ENCODE data around the gene PIWIL1.

The PIWIL1 gene

DNA sequence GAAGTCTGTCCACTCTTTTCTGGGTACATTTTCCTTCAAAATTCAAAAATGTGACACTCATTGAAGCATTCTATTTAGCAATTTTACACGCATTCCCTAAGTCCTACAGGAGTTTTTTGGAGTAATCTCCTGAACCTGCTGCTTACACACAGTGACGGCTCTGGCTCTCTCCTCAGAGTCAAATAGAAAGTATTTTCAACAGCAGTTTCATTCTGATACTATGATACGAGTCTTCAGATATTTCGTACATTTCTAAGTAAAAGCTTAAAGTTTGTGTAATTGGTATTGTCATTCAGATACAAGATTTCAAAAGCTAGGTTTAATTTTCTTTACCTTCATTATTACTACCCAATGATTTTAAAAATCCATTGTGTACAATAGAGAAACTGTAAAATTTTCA is 36.4 kb downstream of the PIWIL1 start:
- no peak for DNase-seq (ENCODE audit: low read depth in 2 of 2)

DNA sequence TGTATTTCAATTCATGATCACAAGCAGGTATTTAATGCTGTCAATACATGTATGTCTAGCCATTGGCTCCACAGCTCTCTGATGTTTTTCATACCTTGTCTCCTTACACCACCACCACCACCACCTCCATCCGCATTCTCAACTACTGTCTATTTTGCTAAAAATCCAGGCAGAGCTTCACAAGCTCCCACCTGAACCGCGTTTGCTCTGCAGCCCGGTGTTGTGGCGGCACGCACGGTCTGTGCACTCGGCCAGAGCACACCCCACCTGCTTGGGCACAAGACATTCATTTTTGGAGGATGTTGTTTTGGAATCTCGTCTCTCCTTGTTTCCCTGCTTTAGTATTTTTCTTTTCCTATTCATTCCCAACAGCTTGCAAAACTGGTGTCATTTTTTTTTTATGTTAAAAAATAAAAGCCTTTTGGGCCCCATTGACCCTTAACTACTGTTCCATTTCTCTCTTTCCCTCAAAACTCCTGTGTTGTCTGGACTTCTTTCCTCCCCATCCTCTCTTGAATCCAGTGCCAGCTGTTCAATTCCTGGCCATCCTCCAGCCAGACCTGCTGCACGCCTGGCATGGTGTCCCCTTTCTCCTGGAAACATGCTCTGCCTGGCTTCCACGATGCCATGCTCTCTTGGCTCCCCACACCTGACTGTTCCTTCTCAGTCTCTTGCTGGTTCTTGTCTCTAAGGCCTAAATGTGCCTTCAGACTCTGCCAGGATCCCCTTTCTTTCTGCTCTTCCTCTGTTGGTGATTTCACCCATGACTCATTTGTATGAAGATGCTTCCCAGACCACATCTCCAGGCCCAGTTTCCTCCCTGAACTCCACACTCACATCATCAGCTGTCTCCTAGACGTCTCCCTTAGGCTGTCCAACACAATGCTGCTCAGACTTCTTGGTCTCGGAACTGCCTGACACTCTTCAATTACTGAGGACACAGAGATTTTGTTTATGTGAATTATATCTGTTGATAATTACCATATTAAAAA is 37.9 kb downstream of the PIWIL1 start:
- no peak for DNase-seq (ENCODE audit: low read depth in 2 of 2)

DNA sequence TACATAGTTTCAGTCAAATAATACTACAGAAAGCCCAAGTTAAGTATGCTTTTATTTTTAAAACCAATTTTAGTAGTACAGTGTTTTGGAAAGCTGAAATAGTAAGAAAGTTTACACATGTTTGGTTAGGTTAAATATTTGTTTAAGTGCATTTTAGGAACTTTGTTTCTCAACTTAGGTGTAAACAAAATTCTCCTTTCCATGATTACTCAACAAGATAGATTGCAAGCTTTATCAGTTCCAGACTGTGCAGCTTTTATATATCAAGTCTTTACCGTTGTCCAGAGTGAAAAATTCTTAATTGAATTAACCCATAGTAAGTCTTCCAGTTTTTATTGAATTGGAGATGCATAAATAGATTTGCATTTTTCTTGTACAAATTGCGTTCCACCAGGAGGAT is 45.1 kb downstream of the PIWIL1 start:
- DNase-seq (ENCODE audit: low read depth in 2 of 2), result no peak

DNA sequence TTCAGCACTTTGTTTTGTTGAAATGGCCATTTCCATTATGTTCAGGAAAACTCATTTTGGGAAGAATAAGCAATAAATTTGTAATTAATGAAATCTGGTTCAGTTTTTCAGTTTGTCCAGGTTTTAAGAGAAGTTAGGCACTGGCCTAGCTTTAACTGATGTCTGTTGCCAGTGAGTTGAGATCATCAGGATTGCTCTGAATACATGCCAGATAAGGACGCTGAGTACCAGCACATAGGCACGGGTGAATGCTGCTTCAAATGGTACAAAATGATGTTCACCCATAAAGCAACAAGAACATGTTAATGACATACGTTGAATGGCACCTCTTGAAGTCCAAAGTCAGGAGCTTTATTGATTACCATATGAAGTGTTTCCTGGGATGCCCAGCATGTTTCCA is 46.5 kb downstream of the PIWIL1 start:
- DNase-seq (ENCODE audit: low read depth in 2 of 2), result no peak

DNA sequence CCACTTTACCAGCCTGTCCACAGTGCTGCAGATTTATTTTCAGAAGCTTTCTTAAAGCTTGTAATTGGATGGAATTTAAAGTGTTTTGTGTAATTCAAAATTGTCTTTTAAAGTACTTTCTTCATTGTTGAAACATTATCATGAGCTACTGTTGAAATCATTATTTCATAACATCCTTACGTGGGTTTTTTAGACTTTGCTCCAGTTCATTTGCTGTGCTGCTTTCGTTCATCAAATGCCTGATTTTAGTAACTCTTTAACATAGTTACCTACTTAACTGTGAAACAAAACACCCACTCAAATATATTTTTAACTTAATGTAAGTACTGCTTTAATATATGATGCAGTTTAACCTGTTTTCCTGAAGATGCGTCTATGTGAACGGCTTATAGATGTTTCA is 47.5 kb downstream of the PIWIL1 start:
- DNase-seq (ENCODE audit: low read depth in 2 of 2), result no peak

DNA sequence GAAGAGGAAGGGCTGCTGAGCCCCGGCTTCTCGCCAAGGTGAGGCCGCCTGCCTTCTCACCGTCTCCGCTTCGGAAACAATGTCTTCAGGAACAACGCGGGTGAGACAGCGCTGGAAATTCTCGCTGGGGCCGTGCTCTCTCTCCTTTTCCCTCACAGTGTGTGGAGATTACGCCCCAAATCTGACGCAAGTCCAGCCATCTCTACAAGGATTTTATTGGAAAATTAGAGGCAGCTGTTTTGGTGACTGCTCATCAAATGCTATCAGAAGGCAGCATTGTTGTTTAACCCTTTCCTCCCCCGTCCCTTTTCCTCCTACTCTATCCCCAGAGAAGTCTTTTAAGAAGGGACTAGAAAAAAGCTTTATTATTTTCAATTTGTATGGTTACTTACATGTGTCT is 53.5 kb downstream of the PIWIL1 start:
- no peak for DNase-seq (ENCODE audit: low read depth in 2 of 2)

DNA sequence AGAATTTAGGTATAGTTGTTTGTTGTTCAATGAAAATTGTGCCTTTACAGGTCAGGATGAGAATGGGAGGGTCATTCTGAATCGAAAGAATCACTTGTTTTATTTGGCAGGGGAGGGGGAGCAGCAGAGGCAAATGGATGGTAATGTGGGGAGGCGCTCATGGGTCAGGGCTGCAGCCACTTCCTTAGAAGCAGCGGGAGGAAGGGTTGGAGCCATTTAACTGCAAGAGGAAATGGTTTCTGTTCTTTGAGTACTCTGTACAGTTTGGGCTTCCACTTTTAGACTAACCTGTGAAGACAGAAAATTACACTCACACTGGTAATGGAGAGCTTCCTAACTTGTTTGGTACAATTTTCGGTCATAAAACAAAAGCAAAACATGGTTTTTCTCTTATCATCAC is 57.2 kb downstream of the PIWIL1 start:
- no peak for DNase-seq (ENCODE audit: low read depth in 2 of 2)

DNA sequence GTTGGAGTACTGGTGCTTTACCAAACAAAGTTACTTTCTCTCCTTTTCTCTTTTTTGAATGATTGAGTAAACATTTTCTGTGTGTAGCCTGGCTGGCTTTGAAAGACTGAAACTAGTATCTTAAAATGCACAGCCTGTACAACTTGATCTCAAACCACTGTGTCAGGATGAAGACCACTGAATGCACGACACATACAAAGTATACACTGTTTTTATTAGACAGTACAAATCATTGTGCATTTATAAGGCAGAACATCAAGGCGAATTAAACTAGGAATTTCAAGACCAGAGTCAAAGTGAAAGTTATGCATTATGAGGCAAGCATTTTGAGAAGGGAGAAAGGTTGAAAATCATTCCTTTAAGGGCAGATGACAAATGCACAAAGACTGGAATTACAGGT is 59.0 kb downstream of the PIWIL1 start:
- no peak for DNase-seq (ENCODE audit: low read depth in 2 of 2)

DNA sequence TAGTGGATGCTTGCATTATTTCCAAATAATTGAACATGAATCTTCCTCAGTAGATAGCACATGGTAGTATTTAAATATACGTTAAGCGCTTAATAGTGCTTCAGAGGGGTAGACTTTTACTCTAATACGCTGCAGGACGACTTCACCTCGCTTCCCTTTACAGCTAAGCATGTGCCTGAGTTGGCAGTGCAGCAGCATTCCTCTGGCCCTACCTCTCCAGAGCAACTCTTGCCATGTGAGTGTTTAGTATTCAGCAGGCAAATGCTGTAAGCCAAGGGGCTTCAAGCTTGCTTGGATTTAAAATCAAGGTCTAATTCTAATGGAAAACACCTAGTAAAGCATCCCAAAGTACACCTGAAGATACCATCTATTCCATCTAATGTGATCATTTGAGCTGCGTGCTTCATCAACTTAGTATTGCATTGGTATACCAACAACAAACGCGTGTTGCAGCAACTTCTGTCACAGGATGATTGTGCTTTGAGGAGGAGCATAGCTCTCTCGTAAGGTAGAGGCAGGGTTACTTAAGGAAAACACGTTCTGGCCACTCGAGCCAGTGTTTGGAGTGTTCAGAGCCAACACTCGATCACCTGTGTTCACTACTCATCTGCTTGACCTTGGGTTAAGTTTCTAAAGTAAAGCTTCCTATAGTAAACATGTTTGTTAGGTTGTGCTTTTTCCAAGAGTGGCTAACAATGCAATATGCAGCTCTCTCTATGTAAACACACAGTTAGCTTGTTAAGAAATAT is 60.6 kb downstream of the PIWIL1 start:
- no peak for DNase-seq (ENCODE audit: low read depth in 2 of 2)

DNA sequence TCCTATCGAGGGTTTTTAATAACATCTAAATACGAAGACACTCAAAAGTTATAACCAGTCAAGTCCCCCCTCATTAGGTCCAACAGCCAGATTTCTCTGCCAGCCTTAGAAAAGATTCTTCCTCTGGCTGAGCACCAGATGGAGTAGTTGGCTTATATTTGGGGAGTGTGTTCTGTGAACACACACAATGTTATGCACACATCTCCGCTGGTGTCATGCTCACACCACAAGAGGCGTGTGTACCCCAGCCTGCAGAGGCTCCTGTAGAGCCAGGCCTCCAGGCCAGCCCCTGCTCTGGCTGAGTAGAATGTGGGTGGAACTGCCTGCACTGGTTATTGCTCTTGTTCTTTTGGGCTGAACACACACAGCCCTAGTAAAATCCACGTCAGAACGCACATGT is 64.0 kb downstream of the PIWIL1 start:
- no peak for DNase-seq (ENCODE audit: low read depth in 2 of 2)

DNA sequence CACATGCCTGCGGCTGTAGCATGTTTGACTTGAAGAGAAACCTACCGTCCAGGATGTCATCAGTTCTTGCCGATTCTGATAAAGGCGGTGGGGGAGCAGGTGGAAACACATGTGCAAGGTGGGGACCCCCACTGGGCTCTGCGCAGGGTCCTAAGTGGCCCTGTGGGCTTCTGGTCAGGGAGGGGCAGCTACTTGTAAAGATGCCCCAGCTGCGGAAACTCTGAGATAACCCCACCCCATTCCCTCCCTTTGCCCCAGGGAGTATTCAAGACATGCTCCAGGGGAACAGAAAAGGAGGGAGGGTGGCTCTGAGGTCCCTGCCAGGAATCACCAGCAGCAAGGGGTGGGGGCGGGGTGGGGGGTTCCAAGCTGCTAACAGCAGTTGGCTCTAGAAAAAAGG is 67.6 kb downstream of the PIWIL1 start:
- no peak for DNase-seq (ENCODE audit: low read depth in 2 of 2)

DNA sequence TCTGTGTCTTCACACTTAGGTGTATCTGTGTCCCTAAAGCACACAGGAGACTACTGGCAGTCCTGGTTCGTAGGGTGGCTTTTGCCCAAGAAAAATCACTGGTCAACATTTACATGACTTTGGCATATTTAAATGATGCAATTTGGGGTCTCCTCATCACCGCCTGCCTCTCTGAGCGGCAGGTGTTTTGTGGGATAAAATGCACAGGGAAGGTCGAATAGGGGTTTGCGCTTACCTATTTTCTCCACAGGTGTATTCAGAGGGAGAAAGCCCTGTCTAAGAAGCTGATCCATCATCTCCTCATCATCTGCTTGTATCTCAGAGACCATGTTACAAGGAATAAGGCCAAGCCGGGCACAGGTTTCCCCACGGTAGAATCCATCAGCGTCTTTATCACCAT is 74.7 kb downstream of the PIWIL1 start:
- no peak for DNase-seq (ENCODE audit: low read depth in 2 of 2)

DNA sequence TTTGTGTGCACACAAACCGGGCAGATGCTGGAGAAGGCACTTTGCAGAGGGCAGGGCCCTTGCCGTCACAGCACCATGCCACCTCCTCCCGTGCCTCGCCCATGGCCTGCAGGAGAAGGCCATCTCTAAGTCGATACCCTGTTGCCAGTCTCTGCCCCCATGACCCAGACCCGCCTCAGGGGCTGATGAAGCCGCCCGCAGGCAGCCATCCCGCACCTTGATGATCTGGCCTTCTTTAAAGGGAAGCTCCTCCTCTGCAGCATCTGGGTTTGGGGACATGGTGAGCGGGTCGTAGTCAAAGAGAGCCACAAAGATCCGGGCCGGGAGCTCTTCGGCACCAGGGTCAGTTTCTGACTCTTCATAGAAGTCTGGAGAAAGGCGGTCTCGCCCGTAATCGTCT is 76.2 kb downstream of the PIWIL1 start:
- DNase-seq (ENCODE audit: low read depth in 2 of 2), result no peak

DNA sequence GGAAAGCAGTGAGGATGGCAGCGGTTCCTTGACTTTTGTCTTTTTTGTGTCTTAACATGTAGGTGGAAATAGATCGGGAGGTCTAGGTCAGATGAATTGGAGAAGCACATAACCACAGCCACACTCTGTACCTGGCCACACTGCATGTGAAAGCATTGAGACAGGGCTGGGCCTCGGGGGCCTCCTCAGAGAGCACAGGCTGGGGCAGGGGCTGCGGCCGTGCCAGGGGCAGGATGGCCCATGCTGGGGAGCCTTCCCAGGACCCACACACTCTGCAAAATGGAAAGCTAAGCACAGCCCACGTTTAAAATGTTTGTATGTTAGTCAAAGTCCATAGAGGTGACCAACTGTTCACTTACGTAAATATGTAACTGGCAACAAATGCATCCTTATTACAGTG is 76.7 kb downstream of the PIWIL1 start:
- no peak for DNase-seq (ENCODE audit: low read depth in 2 of 2)

DNA sequence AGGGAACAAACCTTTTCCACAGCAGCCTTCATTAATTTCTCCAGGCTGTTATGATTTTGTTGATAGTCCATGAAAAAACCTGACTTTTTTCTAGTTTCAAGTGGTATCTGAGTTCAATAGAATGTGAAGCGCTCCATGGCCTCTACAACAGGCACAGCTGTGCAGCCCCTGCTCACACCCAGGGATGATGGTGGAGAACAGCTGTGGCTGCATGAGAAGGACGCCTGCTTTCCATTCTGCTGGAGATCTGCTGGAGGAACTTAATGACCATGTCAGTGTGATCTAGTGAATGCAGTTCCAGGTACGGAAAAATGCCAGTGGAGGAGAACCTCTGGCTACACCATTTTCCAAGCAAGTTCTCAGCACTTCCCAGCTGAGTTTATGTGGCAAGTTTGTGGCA is 80.6 kb downstream of the PIWIL1 start:
- no peak for DNase-seq (ENCODE audit: low read depth in 2 of 2)

DNA sequence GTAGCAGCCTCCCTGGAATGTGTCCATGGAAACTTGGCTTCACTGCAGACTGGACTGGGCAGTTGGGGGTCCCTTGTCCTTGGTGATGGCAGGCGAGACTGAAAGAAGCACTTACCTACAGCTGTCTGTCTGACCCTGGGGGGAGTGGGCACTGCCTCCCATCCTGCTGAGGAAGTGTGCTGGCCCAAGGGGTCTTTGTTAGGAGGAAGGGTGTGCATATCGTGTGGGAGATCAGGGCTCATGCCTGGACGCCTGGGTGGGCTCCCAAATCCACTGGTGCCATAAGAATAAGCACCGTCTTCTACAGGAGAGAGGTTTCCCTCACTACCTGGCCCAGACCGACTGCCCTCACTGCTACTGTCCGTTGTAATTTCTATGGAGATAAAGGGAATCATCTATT is 81.4 kb downstream of the PIWIL1 start:
- no peak for DNase-seq (ENCODE audit: low read depth in 2 of 2)

DNA sequence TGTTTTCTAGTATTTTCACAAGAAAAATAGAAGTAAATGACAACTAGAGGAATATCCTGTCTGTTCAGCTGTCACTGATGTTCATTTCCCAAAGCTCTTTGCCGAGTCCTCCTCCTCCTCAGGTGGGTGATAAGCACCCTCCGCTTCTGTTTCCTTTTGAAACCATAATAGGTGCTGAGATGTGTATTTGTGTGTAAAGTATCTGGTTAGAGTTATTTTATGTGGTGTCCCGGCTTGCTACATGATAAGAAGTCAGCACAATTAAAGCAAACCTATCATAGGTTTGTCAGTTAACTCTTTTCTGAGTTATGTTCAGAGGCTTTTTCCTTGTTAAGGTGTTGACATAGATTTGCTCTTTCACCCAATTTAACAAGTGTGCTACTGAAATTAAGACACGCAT is 82.4 kb downstream of the PIWIL1 start:
- DNase-seq (ENCODE audit: low read depth in 2 of 2), result no peak

DNA sequence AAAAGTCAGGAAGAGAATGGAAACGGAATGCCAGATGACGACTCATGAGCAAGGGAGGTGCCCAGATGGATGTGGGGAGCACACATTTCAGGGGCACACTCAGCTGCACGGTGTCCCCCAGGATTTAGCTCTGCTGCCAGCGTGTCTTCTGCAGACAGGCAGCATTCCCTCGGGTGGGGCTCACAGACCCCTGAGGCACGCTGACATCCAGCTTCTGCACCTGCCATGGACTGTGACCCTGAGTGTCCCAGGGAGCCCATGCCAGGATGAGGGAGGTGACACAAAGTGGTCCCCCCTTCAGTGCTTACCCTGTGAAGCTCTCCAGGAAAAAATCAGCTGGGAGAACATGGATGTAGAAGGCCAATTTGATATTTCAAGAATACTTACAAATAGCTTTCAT is 84.2 kb downstream of the PIWIL1 start:
- no peak for DNase-seq (ENCODE audit: low read depth in 2 of 2)
